ENCODE measurements around the gene DDX50.

DNA sequence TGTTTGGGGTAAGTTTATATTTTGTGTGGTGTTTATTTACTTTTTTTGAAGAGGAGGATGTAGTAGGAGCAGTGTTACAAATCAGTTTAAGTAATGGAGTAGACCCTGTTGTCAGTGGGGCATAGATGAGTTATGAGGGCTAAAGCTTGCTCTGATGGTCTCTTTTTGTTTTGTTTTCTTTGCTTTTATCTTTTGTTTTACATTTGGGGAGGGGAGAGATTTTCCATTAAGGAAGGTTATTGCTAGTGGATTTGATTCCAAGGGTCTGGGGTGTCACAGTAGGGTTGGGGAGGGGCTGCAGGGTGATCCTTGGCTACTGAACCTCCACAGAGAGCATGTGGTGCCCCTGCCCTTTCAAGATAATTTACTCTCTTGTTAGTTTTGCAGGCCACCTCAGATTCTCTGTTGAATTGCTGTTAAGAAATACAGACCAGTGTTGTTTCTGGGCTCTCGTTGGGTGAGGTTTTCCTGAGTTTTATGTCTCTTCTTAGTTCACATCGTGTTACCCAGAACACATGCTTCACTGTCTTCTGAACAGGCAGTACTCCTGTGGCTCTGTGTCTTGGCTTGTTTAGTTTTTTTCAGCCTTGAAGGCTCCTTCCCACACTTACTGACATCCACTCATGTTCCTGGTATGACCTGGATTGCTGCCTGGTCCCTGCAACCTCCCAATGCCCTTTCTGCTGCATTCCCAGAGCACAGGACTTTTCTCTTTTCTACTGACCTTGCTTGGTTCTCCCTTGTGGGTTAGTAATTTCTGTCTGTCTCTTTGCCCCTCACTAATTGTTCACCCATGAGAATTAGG is 91.7 kb downstream of the DDX50 start:
- TF ChIP-seq EP300 (IDR thresholded peaks at IDR 0.05; ENCODE audit: borderline replicate concordance) (no peak), MAX (IDR thresholded peaks at IDR 0.05) (no peak)
- TF ChIP-seq, protein P1, sequence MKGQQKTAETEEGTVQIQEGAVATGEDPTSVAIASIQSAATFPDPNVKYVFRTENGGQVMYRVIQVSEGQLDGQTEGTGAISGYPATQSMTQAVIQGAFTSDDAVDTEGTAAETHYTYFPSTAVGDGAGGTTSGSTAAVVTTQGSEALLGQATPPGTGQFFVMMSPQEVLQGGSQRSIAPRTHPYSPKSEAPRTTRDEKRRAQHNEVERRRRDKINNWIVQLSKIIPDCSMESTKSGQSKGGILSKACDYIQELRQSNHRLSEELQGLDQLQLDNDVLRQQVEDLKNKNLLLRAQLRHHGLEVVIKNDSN (IDR thresholded peaks at IDR 0.05) = no peak
